Testis (tissue), 3 donors: ENCODE results near the gene NUDT1. TPM values are rescaled to one million over a fixed set of nuclear protein-coding genes. Genes with fewer than 3 reads are reported as not detected.

ENCODE experiments used
- DNase-seq: peaks from one replicate; pipeline ENCODE4 v3.0.0-alpha.2; 2019
- H3K27ac ChIP-seq, 2 donors: fragments of 200-600 bp; sonication (generic); one replicate each; pipeline ENCODE4 v1.5.1; 2019
- H3K27me3 ChIP-seq: fragments of 200-600 bp; sonication (generic); one replicate; pipeline ENCODE4 v1.5.1; 2019
- H3K36me3 ChIP-seq: fragments of 200-600 bp; sonication (generic); one replicate; pipeline ENCODE4 v1.5.1; 2017; ENCODE audit warnings: low read depth; ENCODE audit errors: missing control alignments
- H3K4me1 ChIP-seq: fragments of 200-600 bp; sonication (generic); one replicate; pipeline ENCODE4 v1.5.1; 2019
- H3K4me3 ChIP-seq, 2 donors: fragments of 200-600 bp; sonication (generic); one replicate each; pipeline ENCODE4 v1.5.1; 2017 to 2019
- H3K9me3 ChIP-seq: fragments of 200-600 bp; sonication (generic); one replicate; pipeline ENCODE4 v1.5.1; 2017
- POLR2A ChIP-seq: fragments of 450-650 bp; IDR thresholded peaks from one replicate; pipeline ENCODE4 v1.6.1; 2017; ENCODE audit warnings: antibody characterized with exemption, mild to moderate bottlenecking, moderate library complexity
- WGBS, 2 donors: methylation state at CpG; one replicate each; pipeline ENCODE4 v1.1.5; 2018; 5-methylcytosine and 5-hydroxymethylcytosine counted together
- intact Hi-C: fragments of 100-400 bp; cut with DNase I; formaldehyde crosslinking; loops from one replicate; pipeline ENCODE4 v1.15.1; 2023; ENCODE audit warnings: low total_unique reads
- polyA plus RNA-seq: library from polyadenylated mRNA; stranded (reverse); fragments of 350-450 nt; fragmentation: Illumina TruSeq; extraction: RNeasy Lipid Tissue Mini Kit (QIAGEN cat#74804); gene quantifications from one replicate; pipeline ENCODE4 v1.2.3, GENCODE V29; 2014; ENCODE audit warnings: low read depth, low replicate concordance; ENCODE audit not compliant: insufficient read depth
- total RNA-seq, 2 donors: library from RNA; depleted of rRNA; stranded (reverse); fragments of >200 nt; gene quantifications; one replicate each; pipeline ENCODE4 v1.2.3, GENCODE V29; 2016
- TF ChIP-seq, protein P1 (sequence below), 3 experiments: fragments of 450-650 bp in 2 of 3; fragments of 200-600 bp in 1 of 3; sonication (generic) in 1 of 3; IDR thresholded peaks; one replicate each; pipeline ENCODE4 v1.5.1; 2016 to 2019; ENCODE audit warnings: antibody characterized with exemption in 3 of 3, mild to moderate bottlenecking in 2 of 3, moderate library complexity in 1 of 3

NUDT1 gene
- total and polyA plus RNA-seq, 3 donors from 2014 or later = 27.5 to 68.0 (median 39.4) TPM

DNA sequence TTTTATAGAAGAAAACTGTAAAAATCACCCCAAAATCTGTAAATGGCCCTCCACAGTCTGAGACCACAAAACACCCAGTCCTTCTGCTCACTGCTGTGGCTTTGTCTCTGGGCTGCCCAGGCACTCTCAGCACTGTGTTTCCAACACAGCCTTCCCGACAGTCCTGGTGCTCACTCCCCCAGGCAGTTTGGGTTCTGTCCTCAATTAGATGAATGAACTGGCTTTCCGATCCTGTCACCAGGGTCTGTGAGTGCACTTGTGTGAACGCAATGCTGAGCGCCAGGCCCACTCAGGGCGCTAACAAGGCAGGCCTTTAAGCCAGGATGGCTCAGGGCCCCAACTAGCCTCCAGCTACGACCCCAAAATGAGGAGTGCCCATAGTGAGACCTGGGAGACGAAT, 12.6 kb upstream of the NUDT1 start:
- DNase-seq = no peak
- intact Hi-C loops = no loop called here
- Histone ChIP-seq H3K27ac (no peak overlapping the region), H3K27me3 (no peaks in the 10 kb centered on the region), H3K36me3 (no peaks in the 10 kb centered on the region), H3K4me3 (no peak overlapping the region), H3K9me3 (no peaks in the 10 kb centered on the region), H3K4me1 (peaks cover 11% of the 10 kb centered on the region)
- 92 to 93% methylated on average over 7 of the region's 7 CpGs for WGBS, 2 donors
- TF ChIP-seq POLR2A = no peak

- no peak for DNase-seq
- TF ChIP-seq, protein P1, sequence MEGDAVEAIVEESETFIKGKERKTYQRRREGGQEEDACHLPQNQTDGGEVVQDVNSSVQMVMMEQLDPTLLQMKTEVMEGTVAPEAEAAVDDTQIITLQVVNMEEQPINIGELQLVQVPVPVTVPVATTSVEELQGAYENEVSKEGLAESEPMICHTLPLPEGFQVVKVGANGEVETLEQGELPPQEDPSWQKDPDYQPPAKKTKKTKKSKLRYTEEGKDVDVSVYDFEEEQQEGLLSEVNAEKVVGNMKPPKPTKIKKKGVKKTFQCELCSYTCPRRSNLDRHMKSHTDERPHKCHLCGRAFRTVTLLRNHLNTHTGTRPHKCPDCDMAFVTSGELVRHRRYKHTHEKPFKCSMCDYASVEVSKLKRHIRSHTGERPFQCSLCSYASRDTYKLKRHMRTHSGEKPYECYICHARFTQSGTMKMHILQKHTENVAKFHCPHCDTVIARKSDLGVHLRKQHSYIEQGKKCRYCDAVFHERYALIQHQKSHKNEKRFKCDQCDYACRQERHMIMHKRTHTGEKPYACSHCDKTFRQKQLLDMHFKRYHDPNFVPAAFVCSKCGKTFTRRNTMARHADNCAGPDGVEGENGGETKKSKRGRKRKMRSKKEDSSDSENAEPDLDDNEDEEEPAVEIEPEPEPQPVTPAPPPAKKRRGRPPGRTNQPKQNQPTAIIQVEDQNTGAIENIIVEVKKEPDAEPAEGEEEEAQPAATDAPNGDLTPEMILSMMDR (IDR thresholded peaks at IDR 0.05) = no peak
- TF ChIP-seq POLR2A = no peak
- 88 to 96% methylated on average over 7 to 8 of the region's 8 CpGs for WGBS, 2 donors
- no peaks in the 10 kb centered on the region for H3K9me3 ChIP-seq
- H3K4me3 ChIP-seq = no peak overlapping the region
- H3K27me3 ChIP-seq = no peaks in the 10 kb centered on the region
- no peaks in the 10 kb centered on the region for H3K36me3 ChIP-seq
- H3K27ac ChIP-seq = no peak overlapping the region
- intact Hi-C loops = no loop called here
- H3K4me1 ChIP-seq = peaks cover 11% of the 10 kb centered on the region
These were observed 11.8 kb upstream of the NUDT1 start for GRCh38 chr7:2230226-2230625.

GRCh38 chr7:2230882-2231281, 11.1 kb upstream of the NUDT1 start:
- Histone ChIP-seq H3K9me3 (no peaks in the 10 kb centered on the region), H3K27me3 (no peaks in the 10 kb centered on the region), H3K27ac (no peak overlapping the region), H3K4me1 (peaks cover 11% of the 10 kb centered on the region), H3K4me3 (no peak overlapping the region), H3K36me3 (no peaks in the 10 kb centered on the region)
- TF ChIP-seq, protein P1 (IDR thresholded peaks at IDR 0.05) = no peak
- TF ChIP-seq POLR2A = no peak
- 88 to 91% methylated on average over 9 of the region's 9 CpGs for WGBS, 2 donors
- intact Hi-C loops = no loop called here
- no peak for DNase-seq

DNA sequence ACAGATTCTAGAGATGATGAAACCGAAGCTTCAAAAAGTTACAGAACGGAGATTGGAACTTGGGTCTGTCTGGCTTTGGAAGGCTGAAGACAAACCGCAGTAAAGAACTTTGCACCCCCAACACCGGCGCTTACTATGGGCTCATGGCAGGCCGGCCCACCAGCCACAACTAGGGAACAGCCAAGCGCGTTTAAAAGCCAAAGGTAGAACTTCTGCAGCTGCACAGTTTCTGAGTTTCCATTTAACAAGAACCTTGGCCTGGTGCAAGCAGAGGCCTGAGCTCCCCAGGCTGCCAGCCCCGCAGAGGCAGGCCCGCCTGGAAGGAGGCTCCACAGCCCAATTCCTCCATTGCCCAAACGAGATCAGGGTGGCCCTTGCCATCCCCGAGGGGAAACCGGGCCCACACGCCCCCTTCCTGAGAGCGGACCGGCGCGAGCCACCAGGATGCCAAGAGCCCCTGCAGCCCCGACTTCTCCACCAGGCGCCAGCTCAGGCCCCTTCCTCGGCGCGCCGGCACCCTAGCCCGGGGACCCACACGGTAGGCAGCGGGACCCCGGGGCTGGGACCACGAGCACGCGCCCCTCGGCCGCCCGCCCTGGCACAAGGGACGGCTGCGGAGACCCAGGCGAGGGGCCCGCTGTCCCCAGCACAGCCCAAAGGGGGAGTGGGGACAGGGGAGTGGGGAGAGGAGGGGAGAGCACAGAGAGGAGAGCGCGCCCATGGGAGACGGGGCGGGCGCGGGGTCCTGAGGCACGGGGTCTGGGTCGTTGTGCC, 9.8 kb upstream of the NUDT1 start:
- DNase-seq = no peak
- Histone ChIP-seq H3K27me3 (no peaks in the 10 kb centered on the region), H3K36me3 (no peaks in the 10 kb centered on the region), H3K4me3 (peak overlapping the region; percentile 79 to 96), H3K9me3 (no peaks in the 10 kb centered on the region), H3K4me1 (peaks cover 11% of the 10 kb centered on the region), H3K27ac (peak overlapping the region; percentile 57 to 72)
- intact Hi-C loops = no loop called here
- 2 to 5% methylated on average over 5 to 40 of the region's 46 CpGs for WGBS, 2 donors
- TF ChIP-seq, protein P1 (IDR thresholded peaks at IDR 0.05) = no peak
- no peak for TF ChIP-seq POLR2A

GRCh38 chr7:2232766-2233520, 9.1 kb upstream of the NUDT1 start, which contains the start of gene MAD1L1:
Gene MAD1L1 (minus strand): TSS chr7:2232945. CDS start chr7:2230133, 2,812 bp downstream.
- Histone ChIP-seq H3K27me3 (no peaks in the 10 kb centered on the region), H3K36me3 (no peaks in the 10 kb centered on the region), H3K4me1 (peaks cover 11% of the 10 kb centered on the region), H3K27ac (peak within 1 kb of the TSS; percentile 57 to 72), H3K4me3 (peak within 1 kb of the TSS; percentile 79 to 96), H3K9me3 (no peaks in the 10 kb centered on the region)
- intact Hi-C loops = no loop called here
- TF ChIP-seq POLR2A = no peak
- TF ChIP-seq, protein P1 (IDR thresholded peaks at IDR 0.05) = no peak
- 0 to 1% methylated on average over 3 to 45 of the region's 63 CpGs for WGBS, 2 donors
- DNase-seq = peak; percentile 93
